GM18907 (cell line): ENCODE measurements around the gene DNAL4.
"Not testable (repeated sequence)": the region's sequence is repeated elsewhere in the genome, so short reads cannot be mapped to it uniquely, and the experiment has no call there.

Source experiments
- ATAC-seq: cut with Tn5 transposase; IDR thresholded peaks from one replicate; pipeline ENCODE4 v1.9.1; 2021; ENCODE audit warnings: mild to moderate bottlenecking, moderate library complexity; ENCODE audit not compliant: unreplicated experiment

DNAL4 gene

GRCh38 chr22:38828191-38828590, 34.2 kb upstream of the DNAL4 start:
- ATAC-seq: no peak

GRCh38 chr22:38827510-38827909, 33.6 kb upstream of the DNAL4 start:
- ATAC-seq: no peak

DNA sequence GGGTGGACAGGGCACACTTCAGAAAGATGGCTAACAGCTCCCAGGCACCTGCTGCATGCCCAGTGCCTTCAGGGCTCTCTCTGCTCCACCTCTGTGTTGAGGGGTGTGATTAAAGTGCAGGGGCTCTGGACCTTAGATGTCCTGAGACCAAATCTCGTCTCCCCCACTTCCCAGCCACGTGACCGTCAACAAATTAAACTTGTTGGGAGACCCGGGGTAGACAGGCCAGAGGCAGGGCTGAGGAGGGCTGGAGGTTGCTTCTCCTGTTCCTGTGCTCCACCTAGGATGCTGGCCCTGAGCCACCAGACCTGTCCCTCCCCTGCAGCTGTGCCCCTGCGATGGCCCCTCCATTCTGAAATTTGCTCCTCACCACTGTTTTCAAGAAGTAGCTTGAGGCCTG, 32.9 kb upstream of the DNAL4 start:
- no peak for ATAC-seq

DNA sequence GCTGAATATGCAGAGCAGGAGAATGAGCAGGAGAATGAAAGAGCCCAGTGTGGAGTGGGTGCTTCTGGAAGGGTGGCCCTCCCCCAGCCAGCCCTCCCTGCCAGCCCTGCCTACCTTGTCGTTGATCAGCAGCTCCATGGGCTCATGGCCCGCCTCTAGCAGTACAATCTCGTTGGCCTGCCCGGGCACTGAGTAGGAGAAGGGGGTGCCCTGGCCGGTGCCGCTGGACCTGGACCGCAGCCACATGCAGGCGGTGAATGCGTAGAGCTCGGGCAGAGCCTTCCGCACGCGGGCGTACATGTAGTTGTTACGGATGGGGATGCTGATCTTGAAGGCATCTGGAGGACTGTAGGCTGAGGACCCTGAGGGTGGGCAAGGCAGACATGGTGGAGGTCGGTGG, 32.4 kb upstream of the DNAL4 start:
- no peak for ATAC-seq

DNA sequence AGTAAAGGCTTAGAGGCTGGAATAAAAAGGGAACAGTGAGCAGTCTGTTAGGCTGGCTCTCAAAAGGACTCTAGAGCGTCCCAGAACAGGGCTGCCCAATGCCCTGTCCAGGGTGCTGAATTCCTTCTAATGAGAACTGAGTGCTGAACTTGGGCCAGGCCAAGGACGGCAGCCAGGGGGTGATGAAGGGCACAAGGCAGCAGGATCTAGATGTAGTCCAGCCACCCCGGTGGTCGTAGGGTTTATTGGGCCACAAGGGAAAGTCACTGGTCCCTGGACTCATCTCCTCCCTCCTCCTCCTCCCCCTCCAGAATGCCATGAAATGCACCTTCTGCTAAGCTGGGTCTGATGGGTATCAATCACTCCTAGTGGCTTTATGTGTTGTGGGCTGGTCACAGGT, 30.6 kb upstream of the DNAL4 start:
- no peak for ATAC-seq

- no peak for ATAC-seq
These were observed 29.7 kb upstream of the DNAL4 start for GRCh38 chr22:38823637-38824036.

- ATAC-seq: no peak
These were observed 29.1 kb upstream of the DNAL4 start for GRCh38 chr22:38823076-38823475.

DNA sequence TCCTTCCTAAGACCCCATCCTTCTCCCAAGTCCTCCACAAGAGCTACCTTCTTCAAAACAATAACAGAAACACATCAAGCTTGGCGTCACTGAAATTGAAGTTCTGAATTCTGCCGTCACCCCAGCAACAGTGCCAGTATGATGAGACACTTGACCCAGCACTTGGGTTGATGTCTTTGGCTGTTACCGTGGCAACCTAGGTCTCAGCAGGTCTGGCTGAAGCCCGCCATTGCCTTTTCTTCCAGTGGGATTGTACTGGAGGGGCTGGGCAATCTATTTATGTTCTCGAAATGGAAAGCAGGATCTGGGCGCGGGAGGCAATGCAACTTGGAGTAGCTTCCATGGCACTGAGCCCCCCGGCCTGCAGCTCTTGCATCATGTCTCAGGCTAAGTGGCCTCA, 26.1 kb upstream of the DNAL4 start:
- ATAC-seq: no peak

- ATAC-seq: no peak
These were observed 25.5 kb upstream of the DNAL4 start for GRCh38 chr22:38819387-38819940.

DNA sequence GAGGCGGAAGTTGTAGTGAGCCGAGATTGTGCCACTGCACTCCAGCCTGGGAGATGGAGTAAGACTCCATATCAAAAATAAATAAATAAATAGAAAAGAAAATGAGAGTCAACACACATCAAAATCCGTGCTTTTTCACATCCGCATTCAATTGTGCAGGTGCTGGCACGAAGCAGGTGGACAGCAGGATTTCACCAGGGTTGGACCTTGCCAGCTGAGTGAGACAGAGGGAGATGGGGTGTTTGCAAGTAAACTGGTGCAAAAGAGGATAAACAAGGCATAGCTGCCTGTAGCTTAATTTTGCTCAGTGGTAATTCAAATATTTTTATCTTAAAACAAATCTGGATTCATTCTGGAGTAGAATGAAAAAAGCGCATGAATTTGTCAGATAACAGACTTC, 23.3 kb upstream of the DNAL4 start:
- ATAC-seq: no peak

GRCh38 chr22:38815842-38816241, 21.9 kb upstream of the DNAL4 start:
- no peak for ATAC-seq

DNA sequence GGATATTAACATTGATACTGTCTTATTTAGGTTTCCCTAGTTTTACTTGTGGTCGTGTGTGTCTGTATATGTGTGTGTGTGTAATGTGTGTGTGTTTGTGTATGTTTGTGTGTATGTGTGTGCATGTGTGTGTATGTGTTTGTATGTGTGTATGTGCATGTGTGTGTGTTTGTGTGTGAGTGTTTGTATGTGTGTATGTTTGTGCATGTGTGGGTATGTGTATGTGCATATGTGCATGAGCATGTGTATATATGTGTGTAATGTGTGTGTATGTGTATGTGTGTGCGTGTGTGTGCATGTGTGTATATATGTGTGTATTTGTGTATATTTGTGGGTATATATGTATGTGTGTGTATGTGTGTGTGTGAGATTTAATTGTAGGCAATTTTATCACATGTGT, 17.3 kb upstream of the DNAL4 start:
- no peak for ATAC-seq

DNA sequence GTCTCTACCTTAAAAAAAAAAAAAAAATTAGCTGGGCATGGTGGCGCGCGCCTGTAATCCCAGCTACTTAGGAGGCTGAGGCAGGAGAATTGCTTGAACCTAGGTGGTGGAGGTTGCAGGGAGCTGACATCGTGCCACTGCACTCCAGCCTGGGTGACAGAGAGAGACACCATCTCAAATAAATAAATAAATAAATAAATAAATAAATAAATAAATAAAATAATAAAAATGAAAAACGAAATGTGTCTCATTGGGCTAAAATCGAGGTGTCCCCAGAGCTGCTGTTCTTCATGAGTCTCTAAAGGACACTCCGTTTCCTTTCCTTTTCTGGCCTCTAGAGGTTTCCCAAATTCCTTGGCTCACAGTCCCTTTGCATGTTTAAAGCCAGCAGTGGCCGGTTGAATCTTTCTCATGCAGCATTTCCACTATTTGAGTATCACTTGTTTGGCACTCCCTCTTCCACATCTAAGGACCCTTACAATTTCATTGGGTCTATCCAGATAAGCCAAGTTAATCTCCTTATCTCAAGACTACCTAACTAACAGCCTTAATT, 11.2 kb upstream of the DNAL4 start:
- not testable (repeated sequence) for ATAC-seq

DNA sequence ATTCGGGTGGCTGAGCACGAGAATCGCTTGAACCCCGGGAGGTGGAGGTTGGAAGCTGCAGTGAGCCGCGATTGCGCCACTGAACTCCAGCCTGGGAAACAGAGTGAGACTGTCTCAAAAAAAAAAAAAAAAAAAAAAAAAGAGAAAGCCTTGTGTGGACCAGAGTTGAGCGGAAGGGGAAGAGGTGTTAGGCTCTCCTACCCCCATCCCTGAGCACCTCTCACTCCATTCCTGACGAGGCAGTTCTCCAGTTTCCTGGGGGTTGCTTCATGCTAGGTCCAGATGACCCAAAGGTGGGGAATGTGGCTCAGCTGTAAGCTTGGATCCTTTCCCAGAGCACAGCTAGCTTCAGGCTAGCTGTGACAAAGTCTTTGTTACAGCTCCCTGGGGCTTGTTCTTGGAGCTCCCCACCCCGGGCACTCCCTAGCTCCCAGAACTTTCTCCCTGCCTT, 8.8 kb upstream of the DNAL4 start:
- ATAC-seq: no peak

- no peak for ATAC-seq
These were observed 5.5 kb upstream of the DNAL4 start for GRCh38 chr22:38799265-38800002.

DNA sequence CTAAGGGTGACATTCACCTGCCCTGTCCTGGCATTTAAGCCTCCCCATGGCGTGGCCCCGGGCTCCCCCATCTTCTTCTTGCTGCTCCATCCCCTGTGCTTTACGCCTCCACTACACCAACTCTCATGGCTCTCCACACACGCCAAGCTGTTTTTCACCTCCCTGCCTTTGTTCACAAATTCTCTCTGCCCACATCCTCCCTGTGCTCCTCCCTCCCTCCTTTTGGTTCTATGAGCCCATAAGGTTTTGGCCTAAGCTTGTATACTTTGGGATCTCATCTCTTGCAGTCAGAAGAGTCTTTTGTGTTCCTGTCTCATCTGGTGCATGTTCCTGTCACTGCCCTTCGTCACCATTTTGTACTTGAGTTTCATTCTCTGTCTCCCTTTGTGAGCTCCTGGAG, 4.6 kb upstream of the DNAL4 start:
- ATAC-seq: no peak

DNA sequence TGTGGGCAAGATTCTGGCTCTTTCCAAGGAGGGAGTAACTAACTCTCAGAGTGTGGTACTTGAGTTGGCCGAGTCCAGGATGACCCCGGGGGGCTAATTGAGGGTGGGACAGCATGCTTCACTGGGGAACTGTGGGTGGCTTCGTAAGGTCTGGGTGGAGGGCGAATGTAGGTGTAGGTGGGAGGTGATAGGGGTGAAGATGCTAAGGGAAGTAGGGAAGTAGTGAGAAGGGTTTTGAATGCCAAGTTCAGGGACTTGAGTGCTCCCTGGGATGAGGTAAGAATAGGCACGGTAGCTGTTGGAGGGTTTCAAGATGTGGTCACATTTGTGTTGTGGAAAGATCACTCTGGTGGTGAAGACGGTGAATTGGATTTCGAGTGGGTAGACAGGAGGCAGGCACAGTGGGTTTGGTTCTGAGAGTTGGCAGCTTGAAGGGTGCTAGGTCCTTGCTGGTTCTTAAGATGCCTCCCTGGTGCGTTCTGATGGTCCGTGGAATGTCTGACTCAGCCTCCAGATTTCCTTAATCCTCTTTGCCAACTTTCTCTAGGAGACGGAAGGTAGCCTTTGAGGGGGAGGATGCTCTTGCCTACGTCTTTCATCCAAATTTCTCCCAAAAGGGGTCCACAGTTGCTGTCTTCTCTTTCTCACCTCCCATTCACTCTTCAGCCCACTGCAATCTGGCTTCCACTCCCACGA, 2.5 kb upstream of the DNAL4 start:
- ATAC-seq: no peak

DNA sequence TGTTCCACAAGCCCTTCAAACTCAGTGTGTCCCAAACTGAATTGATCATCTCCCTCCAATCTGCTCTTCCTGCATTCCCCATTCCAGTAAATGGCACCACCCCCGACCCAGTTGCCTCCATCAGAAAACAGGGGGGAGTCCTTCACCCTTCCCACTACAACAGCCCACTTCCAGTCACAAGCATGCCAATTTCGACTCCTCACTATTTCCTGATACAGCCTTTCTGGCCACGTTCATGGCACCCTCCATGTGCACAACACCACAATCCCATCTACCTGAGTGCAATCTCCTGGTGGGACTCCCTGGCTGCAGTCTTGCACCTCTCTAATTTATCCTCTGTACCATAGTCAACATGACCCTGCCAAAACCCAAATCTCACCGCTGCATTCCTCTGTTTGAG, 1.6 kb upstream of the DNAL4 start:
- ATAC-seq: no peak

- no peak for ATAC-seq
These were observed 626 bp downstream of the DNAL4 start for GRCh38 chr22:38793317-38793716.

GRCh38 chr22:38792833-38793232, 1.1 kb downstream of the DNAL4 start:
- no peak for ATAC-seq

DNA sequence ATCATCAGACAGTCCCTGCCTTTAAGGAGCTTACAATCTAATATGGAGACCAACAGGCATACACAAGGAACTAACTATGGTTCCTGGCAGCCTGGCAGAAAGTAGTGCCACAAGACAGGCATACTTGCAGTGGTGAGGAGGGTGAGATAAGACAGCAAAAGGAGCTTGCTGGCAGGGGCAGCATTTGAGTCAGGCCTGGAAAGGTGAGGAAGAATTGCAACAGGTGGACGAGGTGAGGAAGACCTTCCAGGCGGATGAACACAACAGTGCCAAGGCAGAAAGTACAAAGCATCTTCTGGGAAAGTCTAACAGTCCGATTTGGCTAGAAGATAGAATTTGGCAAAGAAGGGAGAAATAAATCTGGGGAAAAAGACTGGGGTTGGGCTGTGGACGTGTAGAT, 4.3 kb downstream of the DNAL4 start:
- ATAC-seq: no peak

GRCh38 chr22:38788846-38789245, 5.1 kb downstream of the DNAL4 start:
- no peak for ATAC-seq
